Activated naive CD8-positive, alpha-beta T cell treated with anti-CD3 and anti-CD28 coated beads for 36 hours (primary cell): Measurements from ENCODE around the gene NUDT1. TPM values are rescaled to one million over a fixed set of nuclear protein-coding genes. Genes with fewer than 3 reads are reported as not detected.
A peak's percentile ranks its signal among the peaks of the same experiment; 100 is the strongest.

Experiments used
- DNase-seq: peaks from one replicate; pipeline ENCODE4 v3.0.0; 2021
- H3K27ac Mint-ChIP-seq: one replicate; pipeline ENCODE4 v1.8.0; 2022; ENCODE audit warnings: mild to moderate bottlenecking, moderate library complexity, mixed read lengths
- H3K27me3 Mint-ChIP-seq: one replicate; pipeline ENCODE4 v1.8.0; 2022; ENCODE audit warnings: mild to moderate bottlenecking, mixed read lengths
- H3K36me3 Mint-ChIP-seq: one replicate; pipeline ENCODE4 v1.8.0; 2021; ENCODE audit warnings: mild to moderate bottlenecking, mixed read lengths
- H3K4me1 Mint-ChIP-seq: one replicate; pipeline ENCODE4 v1.8.0; 2021; ENCODE audit warnings: mixed read lengths
- H3K4me3 Mint-ChIP-seq: one replicate; pipeline ENCODE4 v1.8.0; 2022; ENCODE audit warnings: mild to moderate bottlenecking, moderate library complexity, mixed read lengths
- H3K9me3 Mint-ChIP-seq: one replicate; pipeline ENCODE4 v1.8.0; 2022; ENCODE audit warnings: mixed read lengths
- total RNA-seq, 2 experiments: library from RNA; stranded (reverse); gene quantifications; one replicate each; pipeline ENCODE4 v1.2.3, GENCODE V29; 2021

Gene NUDT1
- 10 to 100 TPM; 93.5 to 97.0 TPM for total RNA-seq

DNA sequence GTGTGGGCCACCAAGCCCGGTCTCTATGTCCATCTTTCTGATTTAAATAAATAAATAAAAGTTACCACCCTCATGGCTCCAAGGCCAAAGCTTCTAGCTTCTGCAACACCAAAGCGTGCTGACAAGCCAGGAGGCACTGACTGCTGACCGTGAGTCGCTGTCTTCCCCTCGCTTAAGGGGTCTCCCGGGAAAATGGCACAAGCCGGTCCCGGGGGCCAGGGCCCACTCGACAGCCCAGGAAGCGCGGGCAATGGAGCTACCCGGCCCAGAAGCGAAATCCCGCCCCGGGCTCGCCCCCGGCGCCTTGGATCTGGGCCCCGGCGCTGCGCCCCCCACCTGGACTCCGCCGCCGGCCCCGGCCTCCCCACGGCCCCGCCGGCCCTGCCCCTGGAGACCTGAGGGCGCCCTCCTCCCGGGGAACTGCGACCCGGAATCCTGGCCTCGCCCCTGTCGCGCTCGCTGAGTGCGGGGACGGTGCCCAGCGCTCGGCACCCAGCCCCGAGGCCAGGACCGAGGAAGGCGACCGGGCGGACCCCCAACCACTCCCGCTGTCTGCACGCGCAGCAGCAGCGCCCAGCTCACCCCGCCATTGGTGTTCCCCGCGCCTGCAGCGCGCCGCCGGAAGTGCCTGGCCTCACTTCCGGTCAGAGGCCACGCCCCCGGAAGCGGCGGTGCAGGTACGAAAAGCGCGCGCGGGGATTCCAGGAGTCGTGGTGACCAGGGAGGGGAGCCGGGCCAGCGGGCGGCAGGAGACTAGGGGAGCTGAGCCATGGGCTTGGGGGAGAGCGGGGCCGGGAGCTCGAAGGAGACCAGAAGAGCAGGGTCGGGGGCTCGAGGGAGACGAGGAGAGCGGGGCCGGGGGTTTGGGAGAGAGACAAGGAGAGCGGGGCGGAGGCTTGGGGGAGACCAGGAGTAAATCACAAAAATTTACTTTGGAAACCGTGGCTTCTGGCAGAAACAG is at the start of gene NUDT1, which contains the start of gene MRM2:
Gene NUDT1, plus strand, starts transcription at position 647 of the 961 bp plus-strand sequence. CDS start 2,349 bp downstream, outside the sequence.
Gene MRM2, minus strand, starts transcription at position 626 of the 961 bp plus-strand sequence. Its CDS starts 36 bp downstream, at position 590.
- peaks cover 30% of the 10 kb centered on the region for H3K36me3 Mint-ChIP-seq
- peak within 1 kb of the TSS; percentile 97 for H3K4me3 Mint-ChIP-seq
- H3K9me3 Mint-ChIP-seq: no peaks in the 10 kb centered on the region
- no peaks in the 10 kb centered on the region for H3K27me3 Mint-ChIP-seq
- peaks cover 14% of the 10 kb centered on the region for H3K4me1 Mint-ChIP-seq
- DNase-seq: peak; percentile 85
- H3K27ac Mint-ChIP-seq: peak within 1 kb of the TSS; percentile 91

DNA sequence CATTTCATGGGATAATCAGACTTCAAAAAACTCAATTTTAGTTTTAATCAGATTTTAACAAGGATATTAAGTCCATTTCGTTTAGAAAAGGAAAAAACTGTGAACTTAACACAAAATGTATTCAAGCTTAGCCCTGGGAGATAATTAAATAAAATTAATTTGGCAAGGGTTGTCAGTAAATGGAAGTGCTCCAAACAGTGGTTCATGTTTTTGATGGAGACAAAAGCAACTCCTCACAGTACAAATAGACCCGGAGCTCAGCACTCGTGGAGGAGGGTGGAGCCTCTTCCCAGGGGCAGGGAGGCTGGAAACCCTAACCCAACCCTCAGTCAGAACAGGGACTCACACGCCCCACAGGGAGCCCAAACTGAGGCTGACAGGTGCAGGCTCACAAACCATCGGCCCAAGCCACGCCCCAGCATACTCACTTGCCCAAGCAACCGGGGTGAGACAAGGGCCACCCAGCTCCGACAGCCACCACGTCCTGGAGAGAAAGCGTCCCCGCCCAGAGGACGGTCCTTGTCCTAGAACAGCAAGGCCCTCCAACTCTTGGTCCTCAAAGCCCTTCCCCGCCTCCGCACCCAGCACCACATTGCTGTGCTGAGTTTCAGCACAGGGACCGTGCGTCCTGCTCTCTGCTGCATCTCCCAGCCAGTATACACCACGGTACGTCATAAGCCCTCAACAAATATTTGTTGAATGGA is 49.0 kb upstream of the NUDT1 start:
- H3K4me3 Mint-ChIP-seq: no peak overlapping the region
- H3K36me3 Mint-ChIP-seq: peaks cover 50% of the 10 kb centered on the region
- peaks cover 9% of the 10 kb centered on the region for H3K9me3 Mint-ChIP-seq
- no peaks in the 10 kb centered on the region for H3K27me3 Mint-ChIP-seq
- DNase-seq: no peak
- H3K4me1 Mint-ChIP-seq: peaks cover 4% of the 10 kb centered on the region
- no peak overlapping the region for H3K27ac Mint-ChIP-seq

DNA sequence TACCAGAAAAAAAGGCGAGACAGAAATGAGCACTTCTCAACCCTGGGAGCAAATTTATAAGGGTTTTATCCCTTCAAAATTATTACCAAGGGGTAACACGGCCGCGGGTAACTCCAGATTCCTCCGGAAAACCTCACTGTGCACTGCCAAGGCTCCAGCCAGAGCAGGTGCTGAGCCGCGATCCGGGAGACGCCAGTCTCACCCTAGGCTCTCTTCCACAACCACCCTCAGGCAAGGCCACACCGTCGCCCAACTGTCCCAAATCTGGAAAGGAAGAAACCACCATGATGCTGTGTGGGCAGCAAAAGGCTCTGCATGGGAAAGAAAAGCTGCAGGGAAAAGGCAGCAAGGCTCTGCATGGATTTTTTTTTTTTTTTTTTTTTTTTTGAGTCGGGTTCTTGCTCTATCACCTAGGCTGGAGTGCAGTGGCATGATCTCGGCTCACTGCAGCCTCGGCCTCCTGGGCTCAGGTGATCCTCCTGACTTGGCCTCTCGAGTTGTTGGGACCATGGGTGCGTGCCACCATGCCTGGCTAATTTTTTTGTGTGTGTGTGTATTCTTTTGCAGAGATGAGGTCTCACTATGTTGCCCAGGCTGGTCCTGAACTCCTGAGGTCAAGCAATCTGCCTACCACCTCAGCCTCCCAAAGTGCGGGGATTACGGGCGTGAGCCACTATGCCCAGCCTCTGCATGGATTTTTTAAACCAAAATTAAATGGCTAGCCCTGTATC is 48.3 kb upstream of the NUDT1 start:
- H3K4me1 Mint-ChIP-seq: peaks cover 4% of the 10 kb centered on the region
- DNase-seq: no peak
- H3K9me3 Mint-ChIP-seq: peaks cover 6% of the 10 kb centered on the region
- H3K27ac Mint-ChIP-seq: no peak overlapping the region
- H3K36me3 Mint-ChIP-seq: peaks cover 43% of the 10 kb centered on the region
- H3K4me3 Mint-ChIP-seq: no peak overlapping the region
- H3K27me3 Mint-ChIP-seq: no peaks in the 10 kb centered on the region

DNA sequence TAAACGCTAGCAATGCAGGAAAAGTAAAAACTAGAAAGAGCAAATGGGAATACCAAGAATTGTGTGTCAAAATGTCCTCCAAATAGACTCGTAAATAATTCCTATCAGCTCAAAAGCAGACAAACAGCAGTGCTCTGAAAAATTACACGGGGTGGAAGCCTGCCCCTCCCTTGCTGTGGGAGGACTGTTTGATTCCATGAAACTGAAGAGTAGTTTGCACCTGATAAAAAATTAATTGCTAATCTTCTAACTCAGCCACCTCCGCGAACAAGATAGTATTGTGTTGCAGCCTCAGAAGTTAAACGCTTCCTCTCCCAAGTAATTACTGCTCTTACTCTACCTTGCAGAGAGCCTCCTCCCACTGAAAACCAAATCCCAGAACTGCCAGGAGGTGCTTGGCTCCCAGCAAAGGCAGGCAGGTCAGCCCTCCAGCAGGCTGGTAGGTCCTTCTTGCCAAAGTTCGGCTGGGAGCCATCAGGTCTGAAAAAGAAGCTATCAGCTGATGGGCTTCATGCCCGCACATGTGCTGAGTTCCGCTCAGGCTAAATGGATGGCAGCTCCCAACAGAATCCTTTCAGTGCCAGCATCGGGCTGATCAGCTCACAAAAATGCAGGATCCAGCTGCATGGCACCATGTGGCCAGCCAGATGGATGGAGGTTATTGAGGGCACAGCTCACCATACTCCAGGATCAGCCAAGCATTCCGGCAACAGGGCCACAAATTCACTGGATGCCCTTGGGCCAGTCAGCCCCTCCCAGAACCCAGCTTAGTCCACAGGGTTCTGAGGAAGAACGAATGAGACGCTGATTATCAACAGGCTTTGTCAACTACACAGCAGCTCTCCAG is 46.4 kb upstream of the NUDT1 start:
- Mint-ChIP-seq H3K27ac (no peak overlapping the region), H3K4me1 (peaks cover 4% of the 10 kb centered on the region), H3K4me3 (no peak overlapping the region), H3K9me3 (no peaks in the 10 kb centered on the region), H3K27me3 (no peaks in the 10 kb centered on the region), H3K36me3 (peaks cover 30% of the 10 kb centered on the region)
- DNase-seq: no peak

DNA sequence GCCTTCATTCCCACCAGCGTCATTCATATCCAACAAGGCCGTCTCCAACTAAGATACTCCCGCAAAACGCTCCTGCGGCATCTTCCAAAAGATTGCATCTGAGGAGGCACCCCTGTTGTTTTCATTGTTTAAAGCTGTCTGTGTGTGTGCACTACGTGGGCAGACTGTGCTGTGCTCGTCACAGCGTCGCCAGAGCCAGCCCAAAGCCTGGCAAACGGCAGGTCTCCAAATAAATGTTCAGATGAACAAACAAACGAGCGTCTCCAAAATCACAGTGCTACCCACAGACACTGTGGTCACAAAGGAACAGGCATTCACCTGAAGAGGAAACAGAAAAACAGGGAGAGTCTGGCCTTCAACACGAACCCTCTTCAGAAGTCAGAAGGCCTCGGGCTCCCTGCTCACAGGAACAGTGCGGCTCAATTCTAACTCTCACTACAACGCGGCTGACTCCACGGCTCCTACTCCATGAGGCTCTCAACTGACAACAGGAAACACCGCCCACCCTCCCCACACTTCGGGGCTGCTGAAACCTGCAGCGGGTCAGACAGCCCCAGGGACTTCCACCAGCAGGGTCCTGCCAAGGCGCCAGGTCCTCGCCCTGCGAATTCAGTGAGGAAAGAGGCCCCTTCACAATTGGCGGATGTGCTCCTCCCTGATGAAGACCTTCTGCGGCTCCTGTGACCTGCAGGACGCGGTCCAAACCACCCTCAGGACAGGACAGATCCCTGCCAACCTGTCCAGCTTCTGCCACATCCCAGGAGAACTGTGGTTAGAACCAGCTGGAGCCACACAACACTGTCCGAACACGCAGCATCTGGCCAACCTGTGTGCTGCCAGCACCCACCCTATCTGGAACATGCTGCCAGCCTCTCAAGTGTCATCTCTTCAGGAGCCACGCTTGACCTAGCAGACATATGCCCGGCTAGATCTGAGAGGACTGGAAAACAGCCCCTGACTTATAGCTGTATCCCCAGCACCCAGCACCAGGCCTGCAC is 45.3 kb upstream of the NUDT1 start:
- peaks cover 4% of the 10 kb centered on the region for H3K4me1 Mint-ChIP-seq
- no peak for DNase-seq
- peaks cover 29% of the 10 kb centered on the region for H3K36me3 Mint-ChIP-seq
- no peaks in the 10 kb centered on the region for H3K27me3 Mint-ChIP-seq
- H3K4me3 Mint-ChIP-seq: no peak overlapping the region
- H3K9me3 Mint-ChIP-seq: no peaks in the 10 kb centered on the region
- H3K27ac Mint-ChIP-seq: no peak overlapping the region

DNA sequence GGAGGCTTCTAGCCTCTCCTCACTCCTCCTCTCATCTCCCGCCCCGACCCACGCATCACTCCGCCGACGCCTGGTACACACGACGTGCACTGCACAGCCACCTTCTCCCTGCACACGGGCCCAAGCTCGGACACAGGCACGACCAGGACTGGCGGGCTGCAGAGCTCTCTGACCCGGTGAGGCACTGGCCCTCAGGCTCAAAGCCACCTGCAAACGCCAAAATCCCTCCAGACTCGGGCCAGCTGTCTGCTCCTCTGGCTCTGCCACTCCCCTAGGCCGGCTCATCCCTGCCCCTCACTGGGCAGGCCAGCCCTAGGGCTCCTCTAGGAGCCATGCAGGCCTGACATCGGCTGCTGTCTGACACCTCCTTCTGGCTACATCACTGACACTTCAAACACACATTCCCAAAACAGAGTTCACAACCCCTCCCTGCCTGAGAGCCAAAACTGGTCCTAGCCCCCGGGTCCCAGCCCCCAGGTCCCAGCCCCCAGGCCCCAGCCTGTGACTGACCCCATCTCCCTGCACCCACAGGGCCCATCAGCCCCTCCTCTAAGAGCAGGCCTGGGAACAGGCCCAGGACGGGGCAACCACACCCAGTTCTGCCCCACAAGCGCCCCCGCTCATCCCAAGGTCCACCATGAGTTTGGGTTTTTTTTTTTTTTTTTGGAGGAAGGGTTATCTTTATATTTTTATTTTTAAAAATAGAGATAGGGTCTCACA is 44.4 kb upstream of the NUDT1 start:
- Mint-ChIP-seq H3K4me1 (peaks cover 4% of the 10 kb centered on the region), H3K27ac (no peak overlapping the region), H3K4me3 (no peak overlapping the region), H3K9me3 (no peaks in the 10 kb centered on the region), H3K27me3 (no peaks in the 10 kb centered on the region), H3K36me3 (peaks cover 29% of the 10 kb centered on the region)
- no peak for DNase-seq

DNA sequence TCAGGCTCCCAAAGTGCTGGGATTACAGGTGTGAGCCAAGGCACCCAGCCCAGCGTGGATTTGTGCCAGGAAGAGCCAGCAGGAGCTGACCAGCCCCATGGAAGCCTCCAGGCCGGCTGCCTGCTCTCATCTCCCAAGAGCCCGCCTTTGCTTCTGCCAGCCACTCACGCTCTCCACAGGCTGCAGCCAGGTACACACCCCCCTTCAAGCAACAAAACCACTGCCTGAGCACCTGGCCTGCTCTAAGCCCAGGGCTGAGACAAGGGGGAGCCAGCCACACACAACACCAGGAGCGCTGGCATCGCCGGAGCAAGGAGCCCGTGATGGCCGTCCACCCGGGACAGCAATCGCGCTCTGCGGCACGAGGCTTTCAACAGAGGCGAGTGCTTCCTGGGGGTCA is 43.8 kb upstream of the NUDT1 start:
- DNase-seq: no peak
- Mint-ChIP-seq H3K4me1 (peaks cover 4% of the 10 kb centered on the region), H3K27me3 (no peaks in the 10 kb centered on the region), H3K27ac (no peak overlapping the region), H3K4me3 (no peak overlapping the region), H3K36me3 (peaks cover 29% of the 10 kb centered on the region), H3K9me3 (no peaks in the 10 kb centered on the region)

DNA sequence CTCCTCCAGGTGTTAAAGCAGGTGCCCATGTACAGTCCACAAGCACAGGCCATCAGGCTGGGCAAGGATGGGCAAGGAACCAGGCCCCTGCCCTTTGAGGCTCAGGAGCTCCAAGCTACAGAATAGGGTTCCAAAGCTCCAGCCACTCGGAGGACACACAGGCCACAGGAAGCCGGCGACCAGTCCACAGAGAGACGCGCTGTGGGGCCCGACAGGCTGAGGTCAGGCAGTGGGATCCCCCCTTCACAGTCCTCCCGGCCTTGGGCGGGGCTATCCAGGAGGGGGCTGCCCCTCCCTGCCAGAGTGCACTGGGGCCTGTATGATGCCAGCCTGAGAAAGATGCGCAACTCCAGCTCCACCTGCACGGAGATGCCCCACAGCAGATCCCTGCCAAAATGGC is 43.3 kb upstream of the NUDT1 start:
- DNase-seq: no peak
- no peak overlapping the region for H3K27ac Mint-ChIP-seq
- peaks cover 29% of the 10 kb centered on the region for H3K36me3 Mint-ChIP-seq
- no peaks in the 10 kb centered on the region for H3K9me3 Mint-ChIP-seq
- peaks cover 4% of the 10 kb centered on the region for H3K4me1 Mint-ChIP-seq
- no peaks in the 10 kb centered on the region for H3K27me3 Mint-ChIP-seq
- no peak overlapping the region for H3K4me3 Mint-ChIP-seq

DNA sequence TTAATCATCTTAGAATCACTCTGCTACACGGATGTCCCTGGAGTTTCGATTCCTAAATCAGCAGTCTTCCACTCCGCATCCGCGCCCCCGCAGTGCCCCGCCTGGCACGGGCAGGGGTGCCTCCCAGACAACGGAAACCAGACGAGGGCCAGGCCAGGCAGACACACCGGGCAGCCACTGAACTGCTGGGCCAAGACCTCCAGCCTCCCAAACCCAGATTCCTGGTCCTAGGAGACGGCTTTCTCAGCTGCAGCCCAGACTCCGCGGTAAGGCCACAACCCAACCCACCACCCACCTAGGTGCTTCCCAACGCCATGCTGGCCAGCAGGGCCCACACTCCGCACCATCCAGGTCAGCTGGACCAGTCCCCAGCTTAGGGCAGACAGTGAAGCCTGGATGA is 42.5 kb upstream of the NUDT1 start:
- no peaks in the 10 kb centered on the region for H3K27me3 Mint-ChIP-seq
- DNase-seq: no peak
- no peak overlapping the region for H3K27ac Mint-ChIP-seq
- H3K36me3 Mint-ChIP-seq: peaks cover 29% of the 10 kb centered on the region
- no peaks in the 10 kb centered on the region for H3K9me3 Mint-ChIP-seq
- peaks cover 4% of the 10 kb centered on the region for H3K4me1 Mint-ChIP-seq
- H3K4me3 Mint-ChIP-seq: no peak overlapping the region

DNA sequence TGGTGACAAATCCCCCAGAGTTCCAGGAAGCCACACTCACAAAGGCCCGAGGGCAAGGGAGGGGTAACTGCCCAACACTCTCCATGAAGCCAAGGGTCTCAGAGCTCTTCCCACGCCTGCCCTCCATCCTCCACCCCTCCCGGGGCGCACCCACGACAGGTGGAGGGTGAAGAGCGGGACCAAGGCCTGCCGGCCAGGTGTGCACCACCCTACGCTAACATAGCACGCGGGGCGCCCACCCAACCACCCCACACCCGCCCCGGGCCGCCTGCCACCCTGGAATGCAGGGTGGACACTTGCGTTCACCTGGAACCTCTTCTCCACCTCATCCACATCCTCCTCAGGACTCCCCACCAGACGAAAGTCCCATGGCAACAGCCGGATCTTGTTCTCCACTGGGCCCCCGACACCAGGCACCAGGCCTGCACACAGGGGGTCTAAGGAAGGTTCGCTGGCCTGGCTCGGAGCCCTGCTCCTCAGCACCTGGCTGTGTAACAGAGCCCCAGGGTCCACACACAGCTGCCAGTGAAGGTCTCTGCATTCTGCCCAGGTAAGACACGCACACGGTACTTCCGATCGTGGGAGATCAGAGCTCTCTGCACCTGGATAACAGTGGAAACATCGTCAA is 42.0 kb upstream of the NUDT1 start:
- H3K4me3 Mint-ChIP-seq: no peak overlapping the region
- H3K36me3 Mint-ChIP-seq: peaks cover 27% of the 10 kb centered on the region
- H3K27me3 Mint-ChIP-seq: no peaks in the 10 kb centered on the region
- H3K27ac Mint-ChIP-seq: no peak overlapping the region
- no peaks in the 10 kb centered on the region for H3K9me3 Mint-ChIP-seq
- no peak for DNase-seq
- peaks cover 4% of the 10 kb centered on the region for H3K4me1 Mint-ChIP-seq

DNA sequence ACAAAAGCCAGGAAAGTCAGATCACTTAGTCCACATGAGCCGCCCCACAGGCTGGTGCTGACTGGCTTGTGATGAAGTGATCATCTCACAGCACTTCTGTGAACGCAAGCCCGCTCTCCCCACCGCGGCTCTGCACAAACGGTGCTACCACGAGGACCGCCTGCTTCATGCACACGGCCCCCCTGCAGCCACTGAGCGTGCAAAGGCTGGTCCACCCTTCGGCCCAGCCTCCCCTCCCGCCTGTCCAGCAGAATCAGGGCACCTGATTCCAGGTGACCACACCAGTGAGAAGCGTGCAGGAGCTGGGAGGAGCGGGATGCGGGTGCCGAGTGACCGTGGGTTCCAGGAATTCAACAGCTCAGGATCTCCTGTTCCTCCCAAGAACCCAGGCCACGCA is 41.4 kb upstream of the NUDT1 start:
- Mint-ChIP-seq H3K4me3 (no peak overlapping the region), H3K9me3 (no peaks in the 10 kb centered on the region), H3K27ac (no peak overlapping the region), H3K36me3 (peaks cover 22% of the 10 kb centered on the region), H3K4me1 (peaks cover 4% of the 10 kb centered on the region), H3K27me3 (no peaks in the 10 kb centered on the region)
- no peak for DNase-seq

DNA sequence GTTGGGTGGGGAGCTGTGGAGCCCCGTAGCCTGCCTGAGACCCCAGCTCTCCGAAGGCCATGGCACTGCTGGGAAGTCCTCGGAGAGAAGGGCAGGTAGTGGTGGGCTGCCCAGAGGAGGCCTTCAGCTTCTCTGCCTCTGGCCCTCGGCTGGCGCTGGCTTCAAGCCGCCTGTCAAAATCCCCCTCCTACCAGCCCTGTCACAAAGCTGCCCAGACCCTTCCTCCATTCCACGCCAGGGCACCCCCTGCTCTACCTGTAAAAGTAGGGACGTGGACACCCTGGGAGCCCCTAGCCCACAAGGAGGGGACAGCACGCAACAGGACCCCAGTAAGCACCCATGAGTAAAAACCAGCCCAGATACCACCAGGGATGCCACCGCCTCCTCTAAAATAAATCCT is 40.9 kb upstream of the NUDT1 start:
- DNase-seq: no peak
- H3K4me3 Mint-ChIP-seq: no peak overlapping the region
- H3K36me3 Mint-ChIP-seq: peaks cover 16% of the 10 kb centered on the region

More for the DNA sequence above, 40.9 kb upstream of the NUDT1 start:
- Mint-ChIP-seq H3K9me3 (no peaks in the 10 kb centered on the region), H3K27me3 (no peaks in the 10 kb centered on the region), H3K27ac (no peak overlapping the region), H3K4me1 (peaks cover 4% of the 10 kb centered on the region)
